H1 (cell line): Measurements from ENCODE around the gene POLR2A. TPM values are rescaled to one million over a fixed set of nuclear protein-coding genes. Genes with fewer than 3 reads are reported as not detected.

Source experiments
- CTCF ChIA-PET: fragments of 300-600 bp; sonication (Branson Sonifier 250); formaldehyde crosslinking; loops from one replicate; lab custom pipeline; 2021; ENCODE audit not compliant: partially characterized antibody; lab: Charles Lee
- POLR2A ChIA-PET: fragments of 300-600 bp; sonication (Branson Sonifier 250); formaldehyde crosslinking; loops from one replicate; lab custom pipeline; 2021; ENCODE audit warnings: inconsistent platforms; ENCODE audit not compliant: partially characterized antibody; lab: Charles Lee
- DNase-seq, 2 experiments: peaks; one replicate each; pipeline versions ENCODE4 v3.0.0 to v3.0.0-alpha.2; 2010 to 2022; ENCODE audit warnings: low spot score in 2 of 2, low read depth in 1 of 2, mixed read lengths in 1 of 2
- FAIRE-seq: peaks from 2 replicates; lab custom pipeline; 2011; peaks lifted over from hg19 to GRCh38; lab: Jason Lieb, UNC
- H2AFZ ChIP-seq: 2 replicates; pipeline ENCODE4 v1.8.1; 2012; ENCODE audit warnings: low read length, inconsistent platforms
- H2AK5ac ChIP-seq: 2 replicates; pipeline ENCODE4 v1.6.1; 2013; ENCODE audit warnings: low read depth, low read length
- H2BK120ac ChIP-seq: replicated peaks from 2 replicates; pipeline ENCODE3; 2013; ENCODE audit warnings: low read depth, low read length, inconsistent platforms
- H2BK12ac ChIP-seq: 2 replicates; pipeline ENCODE4 v1.6.1; 2013; ENCODE audit warnings: low read depth, low read length
- H2BK15ac ChIP-seq: 2 replicates; pipeline ENCODE4 v1.6.1; 2013; ENCODE audit warnings: low read length
- H2BK20ac ChIP-seq: 2 replicates; pipeline ENCODE4 v1.6.1; 2013; ENCODE audit warnings: low read length
- H2BK5ac ChIP-seq: 2 replicates; pipeline ENCODE4 v1.6.1; 2013; ENCODE audit warnings: low read depth, low read length
- H3K14ac ChIP-seq: 2 replicates; pipeline ENCODE4 v1.6.1; 2013; ENCODE audit warnings: inconsistent platforms; ENCODE audit not compliant: insufficient read length
- H3K18ac ChIP-seq: 2 replicates; pipeline ENCODE4 v1.6.1; 2013; ENCODE audit warnings: low read length; ENCODE audit errors: extremely low read depth
- H3K23ac ChIP-seq: 2 replicates; pipeline ENCODE4 v1.6.1; 2013; ENCODE audit warnings: inconsistent platforms; ENCODE audit not compliant: insufficient read length
- H3K23me2 ChIP-seq: 2 replicates; pipeline ENCODE4 v1.6.1; 2013; ENCODE audit warnings: low read depth, low read length
- H3K27ac ChIP-seq: 2 replicates; pipeline ENCODE4 v1.6.1; 2011; ENCODE audit warnings: low read depth, low read length, inconsistent platforms
- H3K27me3 ChIP-seq, 4 experiments: replicated peaks in 1 of 4; 1 replicate in 1 of 4; 2 replicates in 3 of 4; pipeline versions ENCODE4 v1.6.1 to v1.8.1; 2011 to 2013; ENCODE audit warnings: low read length in 3 of 4, mild to moderate bottlenecking in 3 of 4, inconsistent platforms in 2 of 4, mixed read lengths in 2 of 4, moderate library complexity in 1 of 4; ENCODE audit not compliant: control insufficient read depth in 3 of 4, insufficient read depth in 3 of 4; ENCODE audit errors: extremely low read depth in 1 of 4
- H3K36me3 ChIP-seq, 4 experiments: 2 replicates each; pipeline versions ENCODE4 v1.6.1 to v1.8.1; 2011 to 2013; ENCODE audit warnings: mild to moderate bottlenecking in 4 of 4, low read length in 3 of 4, moderate library complexity in 2 of 4, control low read depth in 1 of 4, inconsistent platforms in 1 of 4; ENCODE audit not compliant: insufficient read depth in 4 of 4, control insufficient read depth in 2 of 4
- H3K4ac ChIP-seq: replicated peaks from 2 replicates; pipeline ENCODE3; 2013; ENCODE audit warnings: low read length, low read depth, mixed read lengths, inconsistent platforms; ENCODE audit not compliant: insufficient read length
- H3K4me1 ChIP-seq, 4 experiments: replicated peaks in 1 of 4; 1 replicate in 1 of 4; 2 replicates in 3 of 4; pipeline versions ENCODE4 v1.6.1 to v1.8.1; 2011 to 2013; ENCODE audit warnings: low read length in 3 of 4, inconsistent platforms in 2 of 4, mixed read lengths in 1 of 4; ENCODE audit not compliant: insufficient read depth in 4 of 4, control insufficient read depth in 3 of 4
- H3K4me2 ChIP-seq, 2 experiments: 2 replicates each; pipeline versions ENCODE4 v1.6.1 to v1.8.1; 2011 to 2013; ENCODE audit warnings: low read depth in 2 of 2, low read length in 2 of 2, control low read depth in 1 of 2, inconsistent platforms in 1 of 2, mild to moderate bottlenecking in 1 of 2; ENCODE audit not compliant: insufficient read depth in 1 of 2
- H3K4me3 ChIP-seq, 4 experiments: fragments of 200-600, 300-600 bp in 1 of 4; sonication (generic), shearing (Covaris generic), sonication (Bioruptor Twin) in 1 of 4; 2 replicates each; pipeline versions ENCODE4 v1.5.1 to v1.8.1; 2011 to 2016; ENCODE audit warnings: low read length in 4 of 4, low read depth in 3 of 4, control low read depth in 2 of 4, inconsistent platforms in 2 of 4, mild to moderate bottlenecking in 2 of 4, mixed read lengths in 1 of 4, moderate library complexity in 1 of 4; ENCODE audit not compliant: insufficient read depth in 2 of 4; ENCODE audit errors: extremely low read depth in 1 of 4
- H3K56ac ChIP-seq: replicated peaks from 2 replicates; pipeline ENCODE3; 2013; ENCODE audit warnings: low read depth, mild to moderate bottlenecking, mixed read lengths, low read length, inconsistent platforms; ENCODE audit not compliant: insufficient read length
- H3K79me1 ChIP-seq: 2 replicates; pipeline ENCODE4 v1.6.1; 2013; ENCODE audit warnings: low read depth, low read length, control low read depth
- H3K79me2 ChIP-seq, 2 experiments: 2 replicates each; pipeline versions ENCODE4 v1.6.1 to v1.8.1; 2012 to 2013; ENCODE audit warnings: low read length in 2 of 2, mild to moderate bottlenecking in 2 of 2, inconsistent platforms in 1 of 2; ENCODE audit not compliant: insufficient read depth in 2 of 2, control insufficient read depth in 1 of 2
- H3K9ac ChIP-seq, 4 experiments: replicated peaks in 1 of 4; 1 replicate in 1 of 4; 2 replicates in 3 of 4; pipeline versions ENCODE4 v1.6.1 to v1.8.1; 2011 to 2013; ENCODE audit warnings: low read depth in 3 of 4, low read length in 3 of 4, control low read depth in 2 of 4, mild to moderate bottlenecking in 2 of 4, moderate library complexity in 2 of 4, inconsistent platforms in 1 of 4; ENCODE audit errors: extremely low read depth in 1 of 4
- H3K9me3 ChIP-seq, 2 experiments: 2 replicates each; pipeline versions ENCODE4 v1.6.1 to v1.8.1; 2012 to 2013; ENCODE audit warnings: mild to moderate bottlenecking in 2 of 2, moderate library complexity in 2 of 2, control low read depth in 1 of 2, inconsistent platforms in 1 of 2, low read depth in 1 of 2, low read length in 1 of 2, mixed read lengths in 1 of 2; ENCODE audit not compliant: insufficient read depth in 2 of 2
- H4K20me1 ChIP-seq, 2 experiments: replicated peaks in 1 of 2; 2 replicates each; pipeline versions ENCODE3 to v1.8.1; 2011 to 2013; ENCODE audit warnings: inconsistent platforms in 2 of 2, low read length in 2 of 2, mild to moderate bottlenecking in 1 of 2; ENCODE audit not compliant: insufficient read depth in 2 of 2, control insufficient read depth in 1 of 2
- H4K5ac ChIP-seq: 2 replicates; pipeline ENCODE4 v1.6.1; 2013; ENCODE audit warnings: low read length, low read depth, mixed read lengths, inconsistent platforms; ENCODE audit not compliant: insufficient read length
- H4K8ac ChIP-seq: 2 replicates; pipeline ENCODE4 v1.8.0; 2013; ENCODE audit warnings: mild to moderate bottlenecking, moderate library complexity, low read length, inconsistent platforms; ENCODE audit not compliant: insufficient read depth; ENCODE audit errors: extremely low read depth
- H4K91ac ChIP-seq: replicated peaks from 2 replicates; pipeline ENCODE3; 2013; ENCODE audit warnings: low read length, mixed read lengths, inconsistent platforms; ENCODE audit not compliant: insufficient read length
- GTF2F1 ChIP-seq: IDR thresholded peaks from 2 replicates; pipeline ENCODE4 v1.6.1; 2012; ENCODE audit warnings: low read depth, low read length, improper control_type of control experiment, borderline replicate concordance
- JUND ChIP-seq: IDR thresholded peaks from 2 replicates; pipeline ENCODE4 v1.6.1; 2011; ENCODE audit warnings: mild to moderate bottlenecking, improper control_type of control experiment, low read length
- RAD21 ChIP-seq, 2 experiments: IDR thresholded peaks in 1 of 2; conservative IDR thresholded peaks in 1 of 2; 2 replicates each; pipeline ENCODE4 v1.6.1; 2011; ENCODE audit warnings: low read depth in 2 of 2, low read length in 2 of 2, improper control_type of control experiment in 1 of 2, inconsistent platforms in 1 of 2, mild to moderate bottlenecking in 1 of 2, moderate library complexity in 1 of 2
- RBBP5 ChIP-seq: IDR thresholded peaks from 2 replicates; pipeline ENCODE4 v1.7.1; 2012; ENCODE audit warnings: low read depth, mild to moderate bottlenecking, inconsistent platforms, low read length, moderate library complexity, borderline replicate concordance
- RFX5 ChIP-seq: IDR thresholded peaks from 2 replicates; pipeline ENCODE4 v1.6.1; 2011; ENCODE audit warnings: low read depth, low read length, improper control_type of control experiment, borderline replicate concordance
- SP1 ChIP-seq: IDR thresholded peaks from 2 replicates; pipeline ENCODE4 v1.6.1; 2011; ENCODE audit warnings: low read depth, low read length
- SP4 ChIP-seq: IDR thresholded peaks from 2 replicates; pipeline ENCODE4 v1.6.1; 2012; ENCODE audit warnings: low read length, inconsistent platforms
- TAF1 ChIP-seq: IDR thresholded peaks from 2 replicates; pipeline ENCODE4 v1.6.1; 2011; ENCODE audit warnings: mild to moderate bottlenecking, low read depth, low read length
- TAF7 ChIP-seq: optimal IDR thresholded peaks from 2 replicates; pipeline ENCODE3; 2011; ENCODE audit warnings: low read depth, mild to moderate bottlenecking, inconsistent platforms, low read length, moderate library complexity, borderline replicate concordance
- TBP ChIP-seq: IDR thresholded peaks from 2 replicates; pipeline ENCODE4 v1.6.1; 2011; ENCODE audit warnings: low read depth, low read length, improper control_type of control experiment
- TCF12 ChIP-seq: IDR thresholded peaks from 2 replicates; pipeline ENCODE4 v1.6.1; 2011; ENCODE audit warnings: low read depth, mild to moderate bottlenecking, low read length
- TEAD4 ChIP-seq: IDR thresholded peaks from 2 replicates; pipeline ENCODE4 v1.6.1; 2012; ENCODE audit warnings: low read depth, low read length, inconsistent platforms, mixed read lengths
- WGBS, 2 experiments: shearing (Covaris generic) in 1 of 2; methylation state at CpG; one replicate each; pipeline versions ENCODE4 v1.1.6 to v1.1.7; 2013 to 2015; ENCODE audit warnings: low lambda C conversion rate in 2 of 2, mixed read lengths in 2 of 2, inconsistent platforms in 1 of 2, low coverage in 1 of 2, missing lambda C conversion rate in 1 of 2; ENCODE audit not compliant: insufficient replicate concordance in 2 of 2, insufficient coverage in 1 of 2, insufficient read length in 1 of 2; ENCODE audit errors: extremely low coverage in 1 of 2, missing lambda C conversion rate in 1 of 2; 5-methylcytosine and 5-hydroxymethylcytosine counted together
- polyA plus RNA-seq, 7 experiments: library from polyadenylated mRNA; depleted of rRNA in 3 of 7; stranded (reverse) in 5 of 7; unstranded in 2 of 7; fragments of >200 nt in 5 of 7; fragments of 200-250 nt in 2 of 7; gene quantifications; 1 replicate in 5 of 7; 2 replicates in 1 of 7; 4 replicates in 1 of 7; pipeline versions ENCODE4 v1.2.1 to v1.2.3, GENCODE V29; 2011 to 2013; ENCODE audit warnings: missing spikeins in 2 of 7, mixed read lengths in 2 of 7
- total RNA-seq: library from RNA; stranded (reverse); fragmentation: NEBNext Ultra II Directional; extraction: Animal tissue kit (Norgen Biotek cat#: 25700); gene quantifications from 2 replicates; pipeline ENCODE4 v1.2.1, GENCODE V29; 2021

POLR2A gene
- total and polyA plus RNA-seq, 2 of the 8 experiments (the other 6 are each of a cell fraction or from before 2014, with no cell fraction given): 26.8 to 150 TPM

- Histone ChIP-seq H4K20me1 (no peaks in the 10 kb centered on the region), H3K27me3 (peaks cover 2 to 19% (median 13%) of the 10 kb centered on the region in 4 experiments; a peak in 6 of 7 replicates), H3K79me2 (no peaks in the 10 kb centered on the region), H3K18ac (peak overlapping the region; percentile 100), H2BK15ac (no peak overlapping the region), H3K27ac (peak overlapping the region; percentile 98), H2BK5ac (peak overlapping the region; percentile 90), H2BK120ac (peak overlapping the region; percentile 57), H3K14ac (no peak overlapping the region), H3K9me3 (no peaks in the 10 kb centered on the region), H3K36me3 (no peaks in the 10 kb centered on the region), H2BK12ac (peak overlapping the region; percentile 80; the same call in 1 of the 2 replicates), H2AFZ (no peak overlapping the region; the same call in 1 of the 2 replicates), H4K5ac (peak overlapping the region; percentile 95), H3K4me1 (peaks cover 3 to 35% (median 17%) of the 10 kb centered on the region in 4 experiments), H3K79me1 (no peaks in the 10 kb centered on the region), H4K91ac (peak overlapping the region; percentile 94), H2AK5ac (no peak overlapping the region), H3K23ac (no peak overlapping the region), H3K9ac (peak overlapping the region; percentile 73 to 95 (median 92)), H3K4me2 (peak overlapping the region; percentile 91), H3K4ac (peak overlapping the region; percentile 58), H4K8ac (peak overlapping the region; percentile 97; the same call in 1 of the 2 replicates), H3K4me3 (peak overlapping the region; percentile 50 to 83 (median 67)), H3K56ac (peak overlapping the region; percentile 92), H3K23me2 (peaks cover 34% of the 10 kb centered on the region), H2BK20ac (no peak overlapping the region)
- ChIA-PET CTCF (interaction anchor here (0.7 to 5.4 kb wide), 19 partner anchors 8 to 144 kb away, joined by 3 to 26 read pairs (median 3); partner anchors contain the start of genes NLGN2, SLC35G6, SPEM2 and TMEM256), POLR2A (interaction anchor here (0.6 to 15.5 kb wide), 24 partner anchors 8 to 247 kb away, joined by 3 to 339 read pairs (median 4); partner anchors contain the start of genes ACAP1, NLGN2, POLR2A and SLC35G6)
- peak in 1 of 2 experiments; percentile 90 for DNase-seq
- WGBS, 2 experiments: 2% methylated on average over 37 of the region's 46 CpGs; no CpG with 5 or more reads in 1 of the 2 experiments
- no peak for FAIRE-seq
- TF ChIP-seq TAF7 (no peak), SP4 (no peak), GTF2F1 (no peak), JUND (peak; percentile 94), TCF12 (no peak), TBP (0 out of 2 replicates have a peak, but pooled peaks have one; percentile 12), RBBP5 (no peak), RAD21 (IDR thresholded peaks at IDR 0.05 in 1 of 2, conservative IDR thresholded peaks at IDR 0.05 in 1 of 2; ENCODE audit: low read depth in 2 of 2, low read length in 2 of 2) (no peak), TAF1 (peak; percentile 34; the same call in 1 of the 2 replicates), TEAD4 (no peak), RFX5 (no peak), SP1 (no peak)
Observed at GRCh38 chr17:7440113-7440833, 43.9 kb upstream of the POLR2A start.
